Globus pallidus (tissue), 1 donor: Measurements from ENCODE around the gene FGFBP1.

ENCODE experiments used
- DNase-seq: peaks from one replicate; pipeline ENCODE4 v3.0.0-alpha.2; 2015; ENCODE audit warnings: low spot score

FGFBP1 gene

GRCh38 chr4:15912236-15912635 lies 26.3 kb downstream of the FGFBP1 start:
- DNase-seq: no peak

- DNase-seq: no peak
Observed at GRCh38 chr4:15910155-15910940, 28.2 kb downstream of the FGFBP1 start.

GRCh38 chr4:15907430-15907829 lies 31.1 kb downstream of the FGFBP1 start:
- no peak for DNase-seq

DNA sequence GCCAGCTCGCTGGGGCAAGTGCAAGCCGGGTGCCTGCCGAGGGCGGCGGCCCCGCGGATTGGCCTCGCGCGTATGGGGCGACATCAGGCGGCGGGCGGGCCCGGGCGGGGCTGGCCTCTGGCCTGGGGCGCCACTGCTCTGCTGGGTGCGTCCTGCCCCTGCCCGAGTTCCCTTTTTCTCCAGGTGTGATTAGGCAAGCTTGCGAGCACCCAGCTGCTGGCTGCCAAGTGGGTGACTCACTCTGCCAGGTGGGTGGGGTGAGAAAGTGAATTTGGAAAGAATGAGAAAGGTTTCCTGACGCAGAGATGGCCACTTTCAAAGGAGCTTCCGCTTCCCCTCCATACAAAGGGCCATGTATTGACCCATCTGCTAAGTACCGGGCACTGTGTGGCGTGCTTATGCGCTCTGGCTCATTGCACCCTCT lies 32.5 kb downstream of the FGFBP1 start:
- DNase-seq: no peak

DNA sequence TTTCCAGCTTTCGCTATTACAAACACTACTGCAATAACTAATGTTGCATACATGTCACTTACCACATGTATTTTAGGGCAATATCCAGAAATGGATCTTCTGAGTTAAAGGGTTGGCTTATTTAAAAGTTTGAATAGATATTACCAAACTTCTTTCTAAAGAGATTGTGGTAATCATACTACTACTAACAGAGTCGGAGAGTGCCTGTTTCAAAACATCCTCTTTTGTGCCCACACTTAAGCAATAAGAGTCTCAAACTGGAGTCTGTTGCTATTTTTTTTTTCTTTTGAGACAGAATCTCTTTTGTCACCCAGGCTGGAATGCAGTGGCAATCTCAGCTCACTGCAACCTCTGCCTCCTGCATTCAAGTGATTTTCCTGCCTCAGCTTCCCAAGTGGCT lies 35.8 kb downstream of the FGFBP1 start:
- DNase-seq: no peak

DNA sequence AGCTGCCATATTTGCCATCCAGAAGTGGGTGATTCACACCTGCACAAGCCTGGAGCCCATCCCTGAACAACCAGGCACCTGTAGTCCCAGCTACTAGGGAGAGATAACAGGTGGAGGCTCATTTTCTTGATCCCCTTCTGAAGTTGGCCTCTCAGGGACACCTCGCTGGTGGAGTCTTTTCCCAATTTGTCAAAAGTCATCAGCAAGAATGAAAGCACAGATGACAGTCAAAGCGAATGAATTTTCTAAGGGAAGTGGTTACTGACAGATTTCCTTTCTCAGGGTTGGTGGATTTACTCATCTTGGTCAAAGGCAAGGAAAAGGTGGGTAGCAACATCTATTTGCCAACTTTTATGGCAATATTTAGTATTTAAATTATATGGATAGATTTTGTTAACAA lies 36.5 kb downstream of the FGFBP1 start:
- no peak for DNase-seq

DNA sequence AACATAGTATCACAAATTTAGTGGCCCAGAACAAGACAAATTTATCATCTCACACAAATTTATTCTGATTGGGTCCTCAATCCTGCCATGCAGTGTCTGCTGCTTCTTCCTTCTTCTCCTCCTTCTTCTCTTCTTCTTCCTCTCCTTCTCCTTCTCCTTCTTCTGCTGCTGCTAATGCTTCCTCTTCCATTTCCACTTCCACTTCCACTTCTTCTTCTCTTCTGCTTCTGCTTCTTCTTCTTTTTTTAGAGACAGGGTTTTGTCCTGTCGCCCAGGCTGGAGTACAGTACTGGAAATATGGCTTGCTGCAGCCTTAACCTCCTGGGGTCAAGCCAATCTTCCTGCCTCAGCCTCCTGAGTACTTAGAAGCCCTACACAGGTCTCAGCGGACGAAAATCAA lies 37.5 kb downstream of the FGFBP1 start:
- no peak for DNase-seq

GRCh38 chr4:15899511-15899910 lies 39.0 kb downstream of the FGFBP1 start:
- no peak for DNase-seq

DNA sequence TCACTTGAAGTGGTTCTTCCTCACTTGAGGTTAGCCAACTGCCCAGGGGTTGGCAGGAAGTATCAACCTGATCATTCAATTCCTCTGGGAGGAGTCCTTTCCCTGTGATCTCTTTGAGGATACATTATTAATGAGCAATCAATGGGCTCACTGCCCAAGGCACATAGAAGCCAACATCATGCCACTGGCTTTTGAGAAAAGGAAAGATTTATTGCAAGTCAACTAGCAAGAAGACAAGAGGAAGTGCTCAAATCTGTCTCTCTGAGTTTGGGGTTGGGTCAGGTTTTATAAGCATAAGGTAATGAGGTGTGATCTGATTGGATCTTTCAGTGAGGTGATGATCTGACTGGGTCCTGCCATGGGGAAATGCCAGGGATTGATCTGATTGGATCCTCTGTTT lies 39.6 kb downstream of the FGFBP1 start:
- no peak for DNase-seq

- DNase-seq: no peak
Observed at GRCh38 chr4:15897577-15897976, 41.0 kb downstream of the FGFBP1 start.

DNA sequence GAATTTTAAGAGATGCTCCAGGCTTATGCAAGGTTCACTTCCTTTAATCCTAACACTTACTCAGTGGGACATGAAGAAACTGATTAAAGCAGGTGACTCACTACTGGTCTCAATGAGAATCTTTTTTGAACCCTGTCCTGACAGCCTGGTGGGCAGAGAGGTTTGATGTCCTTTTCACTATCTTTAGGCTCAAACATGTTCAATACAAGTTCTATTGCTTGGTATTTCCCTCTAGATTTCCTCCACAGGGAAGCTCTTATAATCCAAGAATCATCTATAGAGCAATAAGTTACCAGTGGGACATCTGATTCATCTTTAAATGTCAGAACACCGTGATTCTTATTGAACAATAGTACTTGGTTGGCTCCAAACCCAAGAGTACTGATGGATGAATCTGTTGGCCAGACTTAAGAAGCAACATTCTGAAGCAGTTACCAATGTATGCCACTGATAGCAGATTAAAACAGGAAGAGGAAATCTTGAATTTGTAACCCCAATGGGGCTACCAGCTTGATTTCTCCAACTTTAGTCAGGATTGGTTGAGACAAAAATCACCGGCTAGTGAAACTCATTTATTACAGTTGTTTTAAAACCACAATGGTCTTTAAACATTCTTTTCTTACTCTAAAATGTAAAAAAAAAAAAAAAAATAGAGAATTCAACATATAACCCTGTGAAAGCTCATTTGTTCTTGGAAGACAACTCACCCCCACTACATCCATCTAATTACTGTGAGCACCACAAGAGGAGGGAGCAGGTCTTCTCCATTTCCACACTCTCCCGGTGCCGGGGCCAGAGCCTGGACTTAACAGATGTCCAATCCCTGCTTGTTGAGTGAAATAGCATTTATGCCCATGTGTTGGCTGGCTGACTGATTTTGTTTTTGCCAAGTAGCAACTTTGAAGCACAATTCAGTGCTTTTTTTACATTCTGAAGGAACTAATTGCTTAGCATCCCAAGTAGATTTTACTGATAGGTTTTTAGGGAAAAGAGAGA lies 43.3 kb downstream of the FGFBP1 start:
- DNase-seq: no peak

DNA sequence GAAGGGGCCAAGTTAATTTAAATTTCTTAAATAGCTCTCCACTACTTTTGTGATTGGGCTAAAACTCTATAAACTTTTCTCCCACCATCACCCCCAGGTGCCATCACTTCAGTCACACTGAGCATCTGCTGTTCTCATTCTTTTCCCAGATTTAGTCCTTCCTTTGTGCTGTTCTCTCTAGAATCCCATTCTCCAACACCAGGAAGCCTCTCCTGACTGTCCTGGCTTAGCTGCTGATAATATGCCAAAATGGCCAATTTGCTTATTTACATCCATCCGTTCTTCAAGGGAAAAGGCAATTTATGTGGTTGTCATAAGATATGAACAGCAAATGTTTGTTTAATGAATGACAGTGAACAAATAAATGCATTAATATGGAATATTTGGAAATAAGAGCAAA lies 44.1 kb downstream of the FGFBP1 start:
- no peak for DNase-seq

GRCh38 chr4:15893962-15894361 lies 44.6 kb downstream of the FGFBP1 start:
- no peak for DNase-seq

GRCh38 chr4:15891312-15891711 lies 47.2 kb downstream of the FGFBP1 start:
- no peak for DNase-seq

DNA sequence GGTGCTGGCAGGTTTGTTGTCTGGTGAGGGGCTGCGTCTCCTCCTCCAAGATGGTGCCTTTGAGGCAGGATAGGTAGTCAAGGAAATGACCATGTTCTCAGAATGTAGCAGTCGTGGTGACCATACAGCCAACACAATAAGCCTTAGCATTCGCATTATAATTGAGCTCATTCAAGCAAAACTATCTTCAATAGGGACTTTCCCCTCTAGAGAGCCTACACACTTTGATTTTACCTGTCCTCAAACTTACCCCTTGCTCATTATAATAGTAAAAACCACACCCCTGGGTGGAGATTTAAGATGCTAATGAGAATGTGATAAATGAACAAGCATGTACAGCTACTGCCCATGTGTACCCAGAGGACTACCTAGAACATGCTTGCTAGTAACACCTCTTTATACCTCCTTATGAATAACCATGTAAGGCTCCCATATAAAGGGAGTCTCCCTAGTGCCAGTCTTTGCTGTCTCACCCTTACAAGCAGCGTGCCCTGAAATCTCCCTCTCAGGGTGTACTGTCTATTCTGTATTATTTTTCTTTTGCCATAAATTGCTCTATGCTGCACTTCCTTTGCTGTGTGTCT lies 48.2 kb downstream of the FGFBP1 start:
- no peak for DNase-seq

- no peak for DNase-seq
Observed at GRCh38 chr4:15888515-15888914, 50.0 kb downstream of the FGFBP1 start.
